ENCODE results near the gene KLF9.
A peak's percentile ranks its signal among the peaks of the same experiment; 100 is the strongest.

KLF9 gene

DNA sequence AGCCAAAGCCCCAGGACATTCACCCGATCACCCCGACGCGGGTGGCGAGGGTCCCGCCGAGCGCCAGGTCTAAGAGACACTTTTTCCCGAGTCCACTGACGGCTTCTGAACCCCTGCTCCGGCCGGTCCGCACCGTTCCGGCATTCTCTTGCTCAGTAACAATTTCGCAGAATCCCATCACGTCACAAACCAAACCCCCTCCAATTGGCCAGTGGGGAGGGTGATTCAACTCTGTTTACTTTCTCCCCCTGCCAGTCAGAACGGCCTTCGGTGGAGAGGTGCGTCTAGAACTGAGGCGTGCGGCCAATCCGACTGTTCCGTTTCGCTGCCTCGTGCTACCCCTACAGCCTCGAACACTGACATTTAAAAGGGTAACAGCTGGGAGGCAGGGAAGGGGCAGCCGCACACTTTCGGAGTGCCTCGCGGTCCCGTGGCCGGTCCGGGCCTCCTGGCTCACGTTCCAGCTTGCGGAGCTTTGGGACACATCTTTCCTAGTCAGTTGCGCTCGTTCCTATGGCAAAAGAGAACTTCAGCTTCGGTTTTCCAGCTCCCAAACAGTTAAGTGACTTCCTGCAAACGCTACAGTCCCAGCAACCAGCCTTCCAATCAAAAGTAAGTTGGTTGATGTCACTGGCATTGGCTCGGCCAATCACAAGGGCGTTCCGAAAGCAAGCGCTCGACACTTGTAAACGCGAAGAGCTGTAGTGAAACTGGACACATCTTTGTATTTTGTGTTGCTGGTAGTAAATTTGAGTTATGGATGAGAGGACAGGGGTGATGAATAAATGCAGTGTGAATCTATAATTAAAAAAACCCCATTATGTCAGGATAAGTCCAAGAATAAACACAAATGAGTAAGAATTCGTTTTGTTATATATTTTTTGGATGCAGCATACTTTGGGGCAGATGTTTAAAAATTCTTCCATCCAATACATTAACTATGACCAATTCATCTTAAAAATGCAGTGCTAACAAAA lies at the start of gene KLF9:
KLF9 (minus strand) TSS at position 859 of the 977 bp plus-strand sequence. CDS start 1,294 bp downstream, outside the sequence.
- DNase-seq: peak; percentile 97

DNA sequence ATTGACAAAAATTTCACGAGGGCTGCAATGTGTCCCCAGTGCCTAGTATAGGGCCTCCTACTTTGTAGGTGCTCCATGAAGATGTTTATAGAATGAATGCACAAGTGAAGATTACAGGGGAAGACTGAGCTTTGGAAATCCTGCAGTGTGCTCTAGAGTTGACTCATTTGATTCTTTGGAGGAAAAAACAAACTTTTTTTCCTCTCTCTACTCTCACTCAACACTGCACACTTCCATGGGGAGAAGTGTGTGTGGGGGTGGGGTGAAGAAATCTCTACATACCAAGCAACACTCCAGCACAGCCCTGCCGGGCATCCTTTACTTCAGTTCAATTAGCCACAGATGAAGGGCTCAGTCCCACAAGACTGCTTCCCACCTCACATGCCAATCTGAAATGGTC lies 49.4 kb upstream of the KLF9 start:
- DNase-seq: no peak

DNA sequence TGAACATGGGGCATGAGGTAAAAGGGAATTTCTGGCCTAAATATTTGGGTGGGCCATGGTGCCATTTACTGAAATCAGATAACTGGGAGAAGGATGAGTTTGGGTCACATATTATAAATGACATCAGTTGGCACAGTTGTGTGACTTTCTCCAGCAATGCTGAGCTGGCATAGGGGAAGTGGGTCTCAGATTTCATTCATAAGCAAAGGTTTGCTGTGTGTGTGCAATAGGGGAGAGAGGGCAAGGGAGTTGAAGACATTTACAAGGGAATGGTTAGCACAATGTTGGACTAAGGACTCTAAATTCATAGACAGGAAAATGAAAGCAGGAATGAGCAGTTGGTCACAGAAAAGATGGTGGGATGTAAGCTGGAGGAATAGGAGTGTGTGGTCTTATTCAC lies 47.8 kb upstream of the KLF9 start:
- DNase-seq: no peak

DNA sequence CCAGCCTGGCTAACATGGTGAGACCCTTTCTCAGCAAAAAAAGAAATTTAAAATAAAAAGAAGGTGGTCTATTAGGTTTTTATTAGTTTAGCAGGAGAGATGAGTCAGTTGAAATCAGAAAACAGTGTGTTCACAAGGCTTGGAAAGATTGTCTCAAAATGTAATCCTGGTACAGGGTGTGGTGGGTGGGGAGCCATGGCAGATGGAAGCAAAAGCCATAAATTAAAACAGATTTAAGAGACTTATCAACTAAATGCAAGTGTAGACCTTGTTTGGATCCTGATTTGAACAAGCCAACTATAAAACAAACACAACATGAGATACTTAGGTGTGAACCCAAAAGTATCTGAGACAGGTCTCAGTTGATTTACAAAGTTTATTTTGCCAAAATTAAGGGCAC lies 42.8 kb upstream of the KLF9 start:
- DNase-seq: no peak

DNA sequence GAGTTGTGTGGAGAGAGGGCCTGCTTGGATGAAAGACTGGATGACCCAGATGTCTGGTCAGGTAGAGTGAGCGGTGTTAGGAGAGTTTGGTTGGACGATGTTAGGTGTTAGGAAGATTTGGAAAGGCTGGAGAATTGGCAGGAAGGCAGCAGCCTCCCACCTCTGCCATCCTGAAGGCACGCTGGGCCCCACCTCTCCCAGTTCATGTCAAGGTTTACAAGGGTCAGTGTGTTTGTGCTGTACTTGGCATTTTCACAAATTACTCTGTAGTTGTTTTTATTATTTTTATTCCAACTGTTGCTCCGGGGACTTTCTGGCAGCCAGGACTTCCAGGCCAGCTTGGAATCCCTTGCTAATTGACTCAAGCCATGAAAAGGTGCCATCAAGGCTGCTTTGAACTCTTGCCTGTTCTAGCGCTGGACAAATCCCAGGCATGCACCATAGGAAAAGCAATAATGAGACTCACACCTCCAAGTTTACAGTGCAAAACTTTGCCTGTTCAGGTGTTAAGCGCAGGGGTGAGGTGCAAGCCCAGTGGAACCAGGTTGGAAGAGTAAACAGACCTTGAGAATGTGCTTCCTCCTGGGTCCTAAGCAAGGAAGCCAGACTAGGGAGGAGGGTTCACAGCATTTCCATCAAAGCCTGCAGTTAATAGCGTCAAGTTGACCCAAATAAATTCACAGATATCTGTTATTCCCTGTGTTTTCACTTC lies 41.7 kb upstream of the KLF9 start:
- DNase-seq: no peak

DNA sequence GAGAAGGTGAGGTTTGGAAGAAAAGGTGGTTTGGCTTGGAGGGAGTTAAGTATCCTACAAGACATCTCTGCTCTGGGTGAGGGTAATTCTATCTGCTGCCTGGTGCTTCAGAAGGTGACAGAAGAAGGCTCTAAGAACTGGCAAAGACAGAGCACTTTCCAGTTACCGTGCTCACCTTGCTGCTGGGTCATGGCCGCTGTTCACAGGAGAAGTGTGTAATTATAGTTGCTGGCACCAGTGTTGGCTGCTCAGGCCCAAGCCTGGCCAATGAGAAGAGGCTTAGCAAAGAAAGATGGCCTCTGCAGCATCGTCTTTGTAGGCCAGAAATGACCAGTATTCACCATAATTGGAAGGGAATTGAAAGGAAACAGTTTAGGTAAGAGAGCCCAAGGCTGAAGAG lies 37.9 kb upstream of the KLF9 start:
- no peak for DNase-seq

DNA sequence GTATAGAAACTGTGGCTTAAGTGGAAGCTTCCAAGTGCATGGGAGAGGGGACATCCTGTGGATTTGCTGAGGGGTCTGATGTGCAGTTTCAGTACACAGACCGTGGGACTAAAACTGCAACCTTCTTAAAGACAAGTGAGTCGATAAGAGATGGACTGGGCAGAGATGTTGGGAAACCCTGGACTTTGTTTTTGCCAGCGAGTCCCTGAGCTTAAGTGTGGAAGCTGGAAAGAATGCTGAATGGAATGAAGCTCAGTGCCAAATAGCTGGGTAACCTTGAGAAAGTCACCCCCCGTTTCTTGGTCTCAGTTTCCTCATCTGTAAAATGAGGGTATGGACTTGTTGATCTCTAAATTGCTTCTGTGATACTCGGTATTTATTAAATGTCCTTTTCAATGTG lies 37.3 kb upstream of the KLF9 start:
- DNase-seq: no peak

DNA sequence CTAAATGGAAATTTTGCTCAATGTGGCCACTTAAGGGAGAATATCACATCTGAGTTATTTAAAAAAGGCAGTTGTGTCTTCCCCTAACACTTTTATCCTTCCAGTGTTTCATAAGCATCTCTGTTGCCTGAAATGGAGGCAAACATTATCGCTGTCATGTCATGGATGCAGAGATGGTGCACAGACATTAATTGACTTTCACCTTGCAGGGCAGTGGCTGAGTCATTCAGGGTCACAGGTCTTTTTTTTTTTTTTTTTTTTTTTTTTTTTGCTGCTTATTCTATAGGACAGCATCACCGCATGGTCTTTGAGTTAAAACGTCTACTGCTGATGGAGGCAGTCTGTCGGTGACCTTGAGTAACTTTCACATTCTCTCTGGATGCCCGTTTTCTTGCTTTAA lies 36.3 kb upstream of the KLF9 start:
- DNase-seq: no peak

DNA sequence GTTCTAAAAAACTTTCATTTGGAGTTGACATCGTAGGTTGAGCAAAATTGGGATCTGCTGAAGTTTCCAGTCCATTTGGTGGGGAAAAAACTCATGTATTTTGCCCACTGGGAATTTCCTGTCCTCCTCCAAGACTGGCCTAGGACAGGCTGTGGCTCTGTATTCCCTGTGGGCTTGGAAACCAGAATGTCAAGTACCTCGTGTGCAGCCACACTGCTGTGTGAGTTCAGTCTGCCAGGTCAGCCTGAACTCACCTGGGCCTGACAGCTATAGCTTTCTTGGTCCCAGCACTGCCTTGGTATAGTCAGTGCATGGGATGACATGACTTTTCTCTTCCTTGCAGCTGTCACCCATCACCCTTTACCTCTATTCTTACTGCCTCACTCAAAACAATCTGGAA lies 35.0 kb upstream of the KLF9 start:
- DNase-seq: no peak

DNA sequence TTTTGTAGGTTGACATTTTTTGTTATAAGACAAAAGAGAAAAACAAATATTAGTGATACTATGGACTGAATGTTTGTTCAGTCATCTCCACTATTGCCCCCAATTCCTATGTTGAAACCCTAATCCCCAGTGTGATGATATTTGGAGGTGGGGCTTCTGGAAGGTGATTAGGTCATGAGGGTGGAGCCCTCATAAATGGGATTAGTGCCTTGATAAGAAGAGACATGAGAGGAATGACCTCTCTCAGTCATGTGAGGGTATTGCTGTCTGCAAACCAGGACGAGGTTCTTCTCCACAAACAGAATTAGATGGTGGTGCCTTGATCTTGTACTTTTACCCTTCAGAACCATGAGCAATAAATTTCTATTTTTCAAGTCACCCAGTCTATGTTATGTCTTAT lies 34.5 kb upstream of the KLF9 start:
- no peak for DNase-seq

DNA sequence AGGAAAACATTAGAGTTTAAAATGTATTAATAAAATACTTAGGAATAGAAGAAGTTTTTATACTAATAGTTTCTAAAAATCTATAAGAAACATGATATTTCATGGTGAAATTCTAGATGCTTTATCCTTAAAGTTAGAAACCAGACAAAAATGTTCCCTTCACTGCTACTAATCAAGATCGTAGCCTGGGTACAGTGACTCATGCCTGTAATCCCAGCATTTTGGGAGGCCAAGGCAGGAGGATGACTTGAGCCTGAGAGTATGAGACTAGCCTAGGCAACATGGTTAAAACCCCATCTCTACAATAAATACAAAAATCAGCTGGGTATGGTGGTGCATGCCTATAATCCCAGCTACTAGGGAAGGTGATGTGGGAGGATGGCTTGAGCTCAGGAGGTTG lies 30.4 kb upstream of the KLF9 start:
- no peak for DNase-seq

DNA sequence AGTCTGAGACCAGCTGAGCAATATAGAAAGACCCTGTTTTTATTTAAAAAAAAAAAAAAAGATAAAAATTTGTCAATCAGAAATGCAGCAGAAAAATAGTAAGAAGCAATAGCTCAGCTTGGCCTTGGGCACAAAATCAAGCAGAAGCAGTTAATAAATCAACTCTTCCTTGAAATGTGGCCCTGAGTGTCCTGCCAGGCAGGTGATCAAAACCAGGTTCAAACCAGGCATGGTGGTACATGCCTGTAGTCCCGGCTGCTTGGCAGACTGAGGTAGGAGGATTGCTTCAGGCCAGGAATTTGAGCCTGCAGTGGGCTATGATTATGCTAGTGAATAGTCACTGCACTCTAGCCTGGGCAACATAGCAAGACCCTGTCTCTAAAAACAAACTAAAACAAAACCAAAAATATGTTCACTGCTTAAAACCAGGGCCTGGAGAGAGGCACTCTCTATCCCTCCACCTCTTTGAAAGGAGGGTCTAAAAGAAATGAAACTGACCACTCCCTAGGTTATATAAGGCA lies 27.9 kb upstream of the KLF9 start:
- DNase-seq: no peak

DNA sequence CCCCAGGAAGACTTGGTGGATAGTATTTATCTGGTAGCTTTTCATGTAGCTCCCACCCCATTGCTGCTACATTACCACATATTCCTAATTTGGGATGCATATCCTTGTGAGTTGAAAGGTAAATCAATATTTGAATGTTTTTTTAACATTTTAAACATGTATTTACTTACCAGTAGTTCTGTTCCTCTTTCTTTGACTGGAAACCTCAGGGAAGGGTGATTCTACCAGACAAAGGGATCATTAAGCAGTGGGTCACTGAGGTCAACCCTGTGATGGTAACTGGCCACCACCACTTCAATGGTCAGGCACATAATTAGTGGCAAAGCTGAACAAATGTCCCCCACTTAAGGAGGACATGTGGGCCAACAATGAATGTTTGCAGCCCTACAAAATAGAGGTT lies 27.2 kb upstream of the KLF9 start:
- no peak for DNase-seq

DNA sequence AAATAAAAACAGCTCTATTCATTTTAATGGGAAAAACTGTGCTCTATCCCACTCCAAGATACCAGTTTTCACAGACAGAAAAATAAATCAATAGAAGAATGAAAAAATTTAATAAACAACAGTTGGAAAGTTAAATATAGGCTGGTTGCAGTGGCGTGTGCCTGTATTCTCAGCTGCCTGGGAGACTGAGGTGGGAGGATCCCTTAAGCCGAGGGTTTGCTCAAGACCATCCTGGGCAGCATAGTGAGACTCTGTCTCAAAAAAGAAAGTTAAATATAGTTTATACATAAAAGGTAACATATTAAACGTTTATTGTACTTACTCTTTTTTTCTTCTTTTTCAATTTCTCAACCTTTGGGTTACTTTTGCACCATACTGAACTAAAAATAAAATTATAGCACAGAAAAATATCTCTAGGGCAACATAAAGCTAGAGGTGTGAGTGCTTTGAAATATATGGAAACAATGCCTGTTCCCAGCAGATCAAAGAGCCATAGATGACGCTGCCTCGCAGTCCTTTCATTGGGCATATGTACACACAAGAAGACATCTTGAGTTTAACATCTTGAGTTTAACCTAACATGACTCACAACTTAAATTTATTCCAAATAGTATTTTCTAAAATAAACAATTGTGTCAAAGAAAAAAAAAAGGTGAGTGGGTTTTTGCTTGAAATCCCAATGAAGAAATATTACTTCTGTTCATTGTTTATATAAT lies 25.7 kb upstream of the KLF9 start:
- no peak for DNase-seq

DNA sequence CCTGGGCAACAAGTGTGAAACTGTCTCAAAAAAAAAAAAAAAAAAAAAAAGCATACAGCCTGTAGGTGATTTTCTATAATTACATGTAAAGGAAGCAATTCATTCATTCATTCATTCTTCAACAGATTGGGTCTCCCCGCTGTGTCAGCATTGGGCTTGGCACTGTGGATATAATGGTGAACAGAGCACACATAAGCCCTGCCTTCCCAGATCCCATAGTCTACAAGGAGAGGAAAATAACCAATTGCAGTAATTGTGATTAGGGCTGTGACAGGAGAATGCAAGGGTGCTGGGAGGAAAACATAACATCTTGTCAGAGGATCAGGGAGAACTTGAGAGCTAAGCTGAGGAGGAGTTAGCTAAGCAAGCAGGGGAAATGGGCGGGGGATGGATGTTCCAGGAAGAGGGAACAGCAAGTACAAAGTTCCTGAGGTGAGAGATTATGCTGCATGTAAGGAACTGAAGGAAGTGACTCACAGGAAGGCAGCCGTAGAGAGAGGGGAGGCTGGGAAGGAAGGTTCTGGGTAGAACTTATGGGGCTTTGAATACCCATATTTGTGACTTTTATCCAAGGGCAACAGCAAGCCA lies 24.0 kb upstream of the KLF9 start:
- peak; percentile 87 for DNase-seq

DNA sequence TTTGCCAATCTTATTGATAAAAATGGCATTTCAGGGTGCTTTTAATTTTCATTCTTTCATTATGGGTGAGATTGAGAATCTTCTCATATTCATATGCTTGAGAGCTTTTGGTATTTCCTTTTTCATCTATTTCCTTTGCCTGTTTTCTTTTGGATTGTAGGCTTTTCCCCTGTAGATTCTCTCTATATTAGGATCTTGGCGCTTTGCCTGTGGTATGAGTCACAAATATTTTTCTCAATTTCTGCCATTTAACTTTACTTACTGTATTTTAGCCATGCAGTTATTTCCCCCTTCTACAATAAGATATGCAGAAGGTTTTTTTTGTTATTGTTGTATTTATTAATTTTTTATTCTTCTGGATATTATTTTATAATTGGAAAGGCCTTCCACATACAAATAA lies 21.5 kb upstream of the KLF9 start:
- DNase-seq: peak; percentile 48

DNA sequence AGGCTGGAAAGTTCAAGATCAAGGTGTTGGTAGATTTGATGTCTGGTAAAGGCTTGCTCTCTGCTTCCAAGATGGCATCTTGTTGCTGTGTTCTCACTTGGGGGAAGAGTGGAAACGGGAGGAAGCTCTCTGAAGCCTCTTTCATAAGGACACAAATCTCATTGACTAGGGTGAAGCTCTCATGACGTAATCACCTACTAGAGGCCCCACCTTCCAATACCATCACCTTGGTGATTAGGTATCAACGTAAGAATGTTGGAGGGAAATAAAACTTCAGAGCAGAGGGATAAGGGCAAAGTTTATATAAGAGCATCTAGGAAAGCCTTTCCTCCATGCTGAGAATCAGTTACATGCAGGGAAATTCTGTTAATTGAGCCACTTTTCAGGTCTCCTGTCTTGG lies 15.4 kb upstream of the KLF9 start:
- no peak for DNase-seq

DNA sequence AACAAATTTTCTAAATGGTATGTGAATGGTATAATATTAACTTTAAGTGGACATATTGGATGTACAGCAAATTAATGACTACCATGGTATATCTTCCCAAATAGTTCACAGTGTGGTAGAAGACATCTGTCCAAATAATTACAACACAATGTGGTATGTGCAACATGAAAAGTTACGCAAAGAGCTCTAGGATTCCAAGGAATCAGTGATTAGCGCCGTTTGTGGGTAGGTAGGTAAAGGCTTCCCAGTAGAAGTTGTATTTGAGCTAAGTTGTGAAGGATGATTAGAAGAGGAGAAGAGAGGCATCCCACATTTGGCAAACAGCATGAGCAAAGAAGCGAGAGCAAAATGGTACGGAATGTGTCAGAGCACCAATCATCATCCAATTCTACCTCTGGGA lies 14.3 kb upstream of the KLF9 start:
- peak; percentile 55 for DNase-seq

DNA sequence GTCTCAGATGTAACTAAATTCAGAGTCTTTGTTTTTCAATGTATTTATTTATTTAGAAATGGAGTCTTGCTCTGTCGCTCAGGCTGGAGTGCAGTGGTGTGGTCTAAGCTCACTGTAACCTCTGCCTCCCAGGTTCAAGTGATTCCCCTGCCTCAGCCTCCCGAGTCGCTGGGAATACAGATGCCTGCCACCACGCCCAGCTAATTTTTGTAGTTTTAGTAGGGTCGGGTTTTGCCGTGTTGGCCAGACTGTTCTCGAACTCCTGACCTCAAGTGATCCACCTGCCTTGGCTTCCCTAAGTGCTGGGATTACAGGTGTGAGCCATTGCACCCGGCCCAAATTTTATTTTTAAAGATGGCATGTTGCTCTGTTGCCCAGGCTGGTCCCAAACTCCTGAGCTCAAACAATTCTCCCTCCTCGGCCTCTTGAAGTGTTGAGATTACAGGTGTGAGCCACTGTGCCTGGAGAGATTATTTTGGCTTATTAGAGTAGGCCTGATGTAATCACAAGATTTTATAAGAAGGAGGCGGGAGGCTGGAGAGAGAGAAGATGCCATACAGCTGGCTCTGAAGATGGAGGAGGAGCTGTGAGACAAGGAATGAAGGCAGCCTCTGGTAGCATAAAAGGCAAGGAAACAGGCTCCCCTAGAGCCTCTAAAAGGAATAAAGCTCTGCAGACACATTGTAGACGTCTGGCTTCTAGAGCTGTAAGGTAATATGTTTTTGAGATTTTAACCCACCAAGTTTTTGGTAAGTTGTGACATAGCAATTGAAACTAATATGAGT lies 12.9 kb upstream of the KLF9 start:
- no peak for DNase-seq

DNA sequence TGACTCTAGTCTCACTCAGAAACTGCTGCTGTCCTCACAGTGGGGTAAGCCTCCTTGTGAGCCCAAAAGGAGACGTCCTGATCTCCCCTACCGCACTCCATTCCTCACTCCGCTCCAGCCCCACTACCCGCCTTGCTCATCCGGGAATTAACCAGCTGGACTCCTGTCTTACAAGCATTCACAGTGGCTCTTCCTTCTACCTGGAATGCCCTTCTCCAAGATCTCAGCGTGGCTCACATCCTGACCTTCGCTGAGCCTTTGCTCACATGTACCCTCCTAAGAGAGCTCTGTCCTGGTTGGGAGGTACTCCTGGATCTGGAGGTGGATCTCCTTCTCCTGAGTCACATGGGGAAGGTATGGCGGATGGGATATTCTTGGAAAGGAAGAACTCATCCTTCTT lies 10.7 kb upstream of the KLF9 start:
- DNase-seq: no peak

DNA sequence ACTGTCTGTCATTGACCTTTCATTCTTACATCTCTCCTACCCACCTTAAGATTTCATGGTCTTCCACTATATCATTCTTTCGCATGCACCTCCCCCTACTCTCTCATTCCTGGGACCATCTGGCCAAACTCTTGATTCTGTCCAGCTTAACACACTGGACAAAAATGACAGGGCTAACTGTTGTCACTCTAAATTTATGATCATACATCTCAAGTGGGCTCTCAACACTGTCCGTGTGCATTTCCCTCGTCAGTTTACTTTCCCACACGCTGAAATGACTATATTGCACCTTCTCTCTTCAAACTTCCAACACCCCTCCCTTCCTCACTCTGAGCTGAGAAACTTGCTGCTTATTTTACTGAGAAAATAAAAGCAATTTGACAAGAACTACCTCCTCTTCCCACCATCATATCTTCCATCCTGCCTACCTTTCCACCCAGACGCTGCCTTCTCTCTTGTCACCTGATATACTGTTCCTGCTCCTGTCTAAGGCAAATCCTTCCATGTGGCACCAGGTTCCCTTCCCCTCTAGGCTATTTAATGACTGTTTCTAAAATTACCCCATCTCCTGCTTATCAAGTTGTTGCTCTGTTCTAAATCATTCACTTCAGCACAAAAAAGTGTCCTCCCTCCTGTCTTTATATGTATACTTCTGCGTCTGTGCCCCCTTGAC lies 8.1 kb upstream of the KLF9 start:
- no peak for DNase-seq

Measured in NCI-H226 (cell line).